WTC11 (cell line): ENCODE measurements around the gene GTF2H2. TPM values are rescaled to one million over a fixed set of nuclear protein-coding genes. Genes with fewer than 3 reads are reported as not detected.
"Not testable (repeated sequence)": the region's sequence is repeated elsewhere in the genome, so short reads cannot be mapped to it uniquely, and the experiment has no call there.

Experiments used
- ATAC-seq: fragments of 200-7000 bp; cut with Tn5 transposase; 2 replicates; pipeline ENCODE4 v1.10.0; 2021; ENCODE audit warnings: mild to moderate bottlenecking, moderate library complexity
- CTCF ChIA-PET: fragments of 300-600 bp; sonication (Branson Sonifier 250); formaldehyde crosslinking; loops from one replicate; lab custom pipeline; 2021; ENCODE audit warnings: antibody characterized with exemption; lab: Charles Lee
- POLR2A ChIA-PET: fragments of 350-600 bp; sonication (Branson Sonifier 250); formaldehyde crosslinking; loops from one replicate; lab custom pipeline; 2021; ENCODE audit warnings: antibody characterized with exemption; lab: Charles Lee
- DNase-seq: peaks from one replicate; pipeline ENCODE4 v3.0.0; 2021; ENCODE audit warnings: low spot score
- H3K27ac Mint-ChIP-seq: 2 replicates; pipeline ENCODE4 v1.8.0; 2021; ENCODE audit warnings: mixed read lengths
- H3K27me3 Mint-ChIP-seq: 2 replicates; pipeline ENCODE4 v1.8.0; 2021; ENCODE audit warnings: low read depth, mild to moderate bottlenecking, moderate library complexity, mixed read lengths
- H3K36me3 Mint-ChIP-seq: 2 replicates; pipeline ENCODE4 v1.8.0; 2021; ENCODE audit warnings: mixed read lengths
- H3K4me1 Mint-ChIP-seq: 2 replicates; pipeline ENCODE4 v1.8.0; 2022; ENCODE audit warnings: mixed read lengths
- H3K4me3 Mint-ChIP-seq: 2 replicates; pipeline ENCODE4 v1.8.0; 2021; ENCODE audit warnings: mild to moderate bottlenecking, moderate library complexity, mixed read lengths
- H3K9me3 Mint-ChIP-seq: 2 replicates; pipeline ENCODE4 v1.8.0; 2021; ENCODE audit warnings: mixed read lengths
- CBFB ChIP-seq: sonication (generic); formaldehyde crosslinking; IDR thresholded peaks from 2 replicates; pipeline ENCODE4 v1.8.1; 2022; ENCODE audit warnings: mild to moderate bottlenecking, low read depth, missing genetic modification reagents
- GABPB1 ChIP-seq: sonication (generic); formaldehyde crosslinking; IDR thresholded peaks from 2 replicates; pipeline ENCODE4 v1.8.1; 2023; ENCODE audit warnings: mild to moderate bottlenecking, missing genetic modification reagents
- KAT7 ChIP-seq: sonication (generic); formaldehyde crosslinking; IDR thresholded peaks from 2 replicates; pipeline ENCODE4 v1.8.1; 2023; ENCODE audit warnings: missing genetic modification reagents, mild to moderate bottlenecking, borderline replicate concordance
- ZNF416 ChIP-seq: fragments of 250-450 bp; sonication (Bioruptor Pico); IDR thresholded peaks from 2 replicates; pipeline ENCODE4 v1.9.0; 2021; ENCODE audit warnings: mild to moderate bottlenecking, inconsistent platforms
- total RNA-seq: library from RNA; stranded (reverse); gene quantifications from 3 replicates; pipeline ENCODE4 v1.2.3, GENCODE V29; 2021

Gene GTF2H2
- total RNA-seq, 1 experiment from 2014 or later: 38.9 TPM

DNA sequence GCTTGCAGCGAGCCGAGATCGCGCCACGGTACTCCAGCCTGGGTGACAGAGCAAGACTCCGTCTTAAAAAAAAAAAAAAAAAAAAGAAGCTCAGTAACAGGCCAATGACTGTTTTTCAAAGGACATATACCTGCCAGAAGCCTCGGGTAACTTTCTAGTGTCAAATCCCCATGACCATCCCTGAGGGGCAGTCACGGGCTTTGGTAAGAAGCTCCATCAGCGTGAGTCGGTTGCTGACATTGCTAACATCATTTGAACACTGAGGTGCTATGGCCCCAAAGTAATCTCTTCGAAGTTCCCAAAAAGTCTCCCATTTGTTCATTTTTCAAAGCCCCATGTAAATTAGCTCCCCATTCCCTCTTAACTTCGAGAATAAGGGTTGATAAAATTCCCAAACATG, 53.9 kb downstream of the GTF2H2 start:
- Mint-ChIP-seq H3K27me3 (no peaks in the 10 kb centered on the region), H3K36me3 (no peaks in the 10 kb centered on the region), H3K27ac (no peak overlapping the region), H3K4me1 (peaks cover 3% of the 10 kb centered on the region; the same call in 1 of the 2 replicates), H3K4me3 (no peak overlapping the region), H3K9me3 (no peaks in the 10 kb centered on the region)
- TF ChIP-seq KAT7 (CRISPR knock-in tag) (no peak), CBFB (CRISPR knock-in tag) (no peak)
- ATAC-seq: peak; percentile 78
- ChIA-PET CTCF (interaction anchor here (0.7 kb wide), 2 partner anchors 681 to 1854 kb away, joined by 3 to 4 read pairs; no protein-coding TSS in a partner anchor), POLR2A (no interaction called here)
- DNase-seq: no peak

DNA sequence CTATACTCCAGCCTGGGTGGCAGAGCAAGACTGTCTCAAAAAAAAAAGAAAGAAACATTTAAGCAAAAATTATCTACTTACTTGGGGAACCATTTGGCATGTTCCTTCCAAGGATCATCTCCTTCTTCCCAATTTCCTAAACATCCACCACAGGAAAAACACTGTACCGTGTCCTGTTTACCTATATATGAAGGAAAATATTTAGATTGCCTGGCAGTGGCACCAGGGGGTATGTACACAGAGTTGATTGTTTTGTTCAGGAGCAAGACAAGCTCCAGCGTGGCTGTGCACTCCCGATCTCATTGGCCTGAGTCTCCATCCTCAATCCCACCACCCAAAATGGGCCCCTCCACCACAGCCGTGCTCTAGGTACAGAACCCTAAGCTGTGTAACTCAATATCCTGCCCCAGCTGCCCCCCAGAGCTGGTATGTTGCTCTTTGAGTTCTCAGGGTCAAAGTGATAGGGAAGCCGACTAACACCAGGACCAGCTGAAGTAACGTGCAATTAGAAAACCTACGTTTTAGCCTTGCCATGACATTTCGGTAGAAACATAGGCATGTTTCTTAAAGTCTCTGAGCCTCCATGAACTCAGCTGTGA, 56.2 kb downstream of the GTF2H2 start:
- H3K4me3 Mint-ChIP-seq: no peak overlapping the region
- TF ChIP-seq ZNF416 (CRISPR knock-in tag): no peak
- TF ChIP-seq GABPB1 (CRISPR knock-in tag): 0 out of 2 replicates have a peak, but pooled peaks have one; percentile 22
- H3K4me1 Mint-ChIP-seq: peaks cover 3% of the 10 kb centered on the region; the same call in 1 of the 2 replicates
- H3K27me3 Mint-ChIP-seq: no peaks in the 10 kb centered on the region
- H3K27ac Mint-ChIP-seq: no peak overlapping the region
- H3K9me3 Mint-ChIP-seq: no peaks in the 10 kb centered on the region
- no peaks in the 10 kb centered on the region for H3K36me3 Mint-ChIP-seq
- no peak for DNase-seq
- no peak for ATAC-seq
- POLR2A ChIA-PET: no interaction called here
- CTCF ChIA-PET: no interaction called here

DNA sequence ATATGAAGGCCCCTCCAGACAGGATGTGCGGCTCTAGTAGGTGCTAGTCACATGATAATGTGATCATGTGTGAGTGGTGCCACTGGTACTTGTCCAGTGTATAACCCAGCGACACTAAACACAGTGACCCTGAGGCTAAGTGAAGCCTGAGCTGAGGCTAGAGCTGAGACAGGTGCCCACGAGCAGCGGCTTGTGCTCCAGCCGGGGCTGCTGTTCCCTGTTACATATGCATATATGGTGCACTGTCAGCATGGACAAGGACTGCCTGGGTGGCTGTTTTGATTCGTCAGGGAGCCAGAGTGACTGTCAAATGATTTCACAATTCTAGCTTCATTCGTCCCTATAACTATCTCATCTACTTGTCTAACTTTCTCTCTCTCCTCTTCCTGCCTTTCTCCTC, 60.5 kb downstream of the GTF2H2 start:
- POLR2A ChIA-PET, CTCF ChIA-PET, ATAC-seq, DNase-seq, H3K27ac Mint-ChIP-seq, H3K9me3 Mint-ChIP-seq, H3K4me1 Mint-ChIP-seq, H3K27me3 Mint-ChIP-seq, H3K4me3 Mint-ChIP-seq, H3K36me3 Mint-ChIP-seq: not testable (repeated sequence)

Other genes with a start within 250 kb of the GTF2H2 start
- gene SERF1A, start 167.0 kb downstream of the GTF2H2 start, total RNA-seq: 10.6 to 16.5 TPM (median 13.9 TPM) in 3 replicates
- gene SMN1, start 142.6 kb downstream of the GTF2H2 start, total RNA-seq: 53.3 to 72.7 TPM (median 62.1 TPM) in 3 replicates
- 1.9 to 3.0 TPM (median 2.2 TPM) in 3 replicates for gene NAIP, start 42.3 kb downstream of the GTF2H2 start, total RNA-seq